ENCODE data around the gene GATB.

The GATB gene

DNA sequence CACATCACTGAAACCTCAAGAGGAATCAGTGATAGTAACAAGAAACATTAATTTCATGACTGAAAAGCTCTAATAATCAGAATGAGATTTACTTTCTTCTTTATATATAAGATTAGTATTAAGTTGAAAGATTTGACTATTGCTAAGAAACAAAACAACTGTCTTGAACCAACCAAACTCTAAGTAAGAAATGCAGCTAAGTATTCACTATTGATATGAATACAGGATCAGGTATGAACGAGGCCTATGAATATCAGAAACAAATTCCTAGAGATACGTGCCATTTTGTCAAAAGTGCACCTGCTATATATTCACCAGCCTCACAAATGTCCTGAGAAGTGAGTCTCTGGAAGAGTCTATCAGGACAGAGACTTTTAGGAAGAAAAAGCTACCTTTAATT lies 32.1 kb downstream of the GATB start:
- no peak for DNase-seq

DNA sequence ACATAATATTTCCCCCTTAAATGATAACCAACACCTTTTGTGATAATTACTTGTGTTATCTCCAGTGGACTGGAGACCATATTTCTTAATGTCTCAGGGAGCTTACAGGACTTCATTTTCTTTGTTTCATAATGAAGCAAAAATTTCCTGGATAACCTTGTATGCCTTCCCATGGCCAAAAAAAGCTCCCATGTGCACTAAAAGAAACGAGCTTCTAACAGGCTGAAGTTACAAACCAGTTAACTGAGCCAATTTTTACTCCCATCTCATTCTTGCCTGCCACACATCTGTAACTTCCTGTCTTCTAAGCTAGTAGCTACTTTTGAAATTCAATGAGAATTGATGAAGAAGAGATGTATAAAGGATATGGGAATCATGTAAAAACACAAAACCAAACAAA lies 32.8 kb downstream of the GATB start:
- no peak for DNase-seq

DNA sequence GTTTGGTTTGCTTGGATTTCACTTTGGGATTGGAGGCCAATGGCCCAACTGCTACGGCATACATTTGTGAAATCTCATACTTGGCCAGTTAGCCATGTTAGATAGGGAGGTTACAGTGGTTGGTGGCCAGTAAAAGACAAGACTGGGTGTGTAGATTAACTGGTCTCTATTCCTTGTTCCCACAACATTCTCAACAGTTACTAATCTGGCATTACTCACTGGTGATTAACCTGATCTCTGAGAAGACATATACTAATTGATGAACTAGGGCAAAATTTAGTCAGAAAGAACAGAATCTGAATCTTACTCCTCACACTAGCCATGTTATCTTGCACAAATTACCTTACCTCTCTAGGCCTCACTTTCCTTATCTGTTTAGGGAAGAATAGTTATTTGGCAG lies 33.4 kb downstream of the GATB start:
- no peak for DNase-seq

DNA sequence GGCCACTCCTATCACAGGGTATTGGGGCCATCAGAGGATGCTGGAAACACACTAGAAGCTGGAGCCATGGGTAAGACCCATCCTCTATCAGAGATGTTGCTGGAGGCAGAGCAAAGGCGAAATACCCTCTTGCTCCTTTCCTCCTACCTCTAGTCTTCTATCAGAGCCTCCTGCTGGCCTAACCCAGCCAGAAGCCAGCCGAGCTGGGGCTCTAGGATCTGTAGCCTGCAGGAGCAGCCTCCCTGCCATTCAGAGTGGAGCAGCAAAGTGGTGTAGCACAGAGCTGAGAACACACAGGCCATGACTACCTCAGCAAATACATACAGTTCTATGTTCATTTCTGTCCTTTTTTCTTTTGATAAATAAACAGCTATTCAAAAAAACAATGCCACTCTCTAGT lies 35.7 kb downstream of the GATB start:
- no peak for DNase-seq

DNA sequence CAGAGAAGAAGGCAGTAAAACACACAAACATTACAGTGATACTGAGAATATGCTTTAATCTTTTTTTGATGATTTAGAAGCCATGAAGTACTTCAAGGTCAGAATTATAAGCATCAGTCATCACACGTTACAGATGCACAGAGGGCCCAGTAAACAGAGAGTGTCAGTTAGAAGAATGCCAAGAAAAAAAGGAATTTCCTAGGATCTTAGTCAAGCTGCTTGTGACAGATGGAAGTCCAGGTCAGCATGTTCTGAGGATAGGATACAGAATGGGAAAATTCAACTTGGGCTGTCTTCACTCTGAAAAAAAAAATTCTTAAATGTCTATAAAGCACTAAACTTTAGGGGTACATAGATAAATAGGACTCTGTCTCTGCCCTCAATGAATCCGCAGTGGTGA lies 38.9 kb downstream of the GATB start:
- DNase-seq, result no peak

DNA sequence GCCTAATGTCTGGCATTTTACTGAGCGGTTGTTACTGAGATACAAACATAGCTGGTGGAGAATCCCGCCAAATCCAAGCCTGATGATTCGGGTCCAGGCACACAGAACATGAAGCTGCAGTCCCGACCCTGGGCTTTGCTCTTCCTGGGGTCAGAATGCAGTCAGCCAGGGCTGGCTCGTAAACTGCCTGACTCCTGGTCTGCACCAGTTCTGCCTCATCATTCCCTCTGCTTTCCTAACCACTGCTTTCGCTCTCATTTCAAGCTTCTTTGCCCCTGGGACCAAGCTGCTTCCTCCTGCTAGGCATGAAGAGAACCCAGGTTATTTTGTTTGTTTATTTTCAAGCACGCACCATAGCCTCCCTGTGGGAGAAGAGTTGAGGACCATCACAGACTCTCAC lies 39.3 kb downstream of the GATB start:
- DNase-seq, result no peak

DNA sequence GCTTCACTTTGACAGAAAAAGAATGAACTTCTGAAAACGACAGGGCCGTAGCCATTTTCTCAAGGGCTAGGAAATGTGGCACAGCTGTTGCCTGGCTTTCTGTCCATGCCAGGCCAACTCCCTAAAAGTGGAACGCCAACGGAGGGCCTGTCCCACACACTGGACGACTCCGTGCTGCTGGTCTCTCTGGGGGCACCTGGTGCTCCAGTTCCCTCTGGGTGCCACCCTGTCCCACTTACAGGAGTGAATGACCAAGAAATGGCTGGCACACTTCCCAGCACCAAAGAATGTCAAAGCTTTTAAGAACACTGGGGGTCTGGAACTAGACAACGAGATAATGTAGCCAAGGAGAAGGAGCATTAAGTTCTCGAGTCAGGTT lies 40.9 kb downstream of the GATB start:
- DNase-seq, result no peak

DNA sequence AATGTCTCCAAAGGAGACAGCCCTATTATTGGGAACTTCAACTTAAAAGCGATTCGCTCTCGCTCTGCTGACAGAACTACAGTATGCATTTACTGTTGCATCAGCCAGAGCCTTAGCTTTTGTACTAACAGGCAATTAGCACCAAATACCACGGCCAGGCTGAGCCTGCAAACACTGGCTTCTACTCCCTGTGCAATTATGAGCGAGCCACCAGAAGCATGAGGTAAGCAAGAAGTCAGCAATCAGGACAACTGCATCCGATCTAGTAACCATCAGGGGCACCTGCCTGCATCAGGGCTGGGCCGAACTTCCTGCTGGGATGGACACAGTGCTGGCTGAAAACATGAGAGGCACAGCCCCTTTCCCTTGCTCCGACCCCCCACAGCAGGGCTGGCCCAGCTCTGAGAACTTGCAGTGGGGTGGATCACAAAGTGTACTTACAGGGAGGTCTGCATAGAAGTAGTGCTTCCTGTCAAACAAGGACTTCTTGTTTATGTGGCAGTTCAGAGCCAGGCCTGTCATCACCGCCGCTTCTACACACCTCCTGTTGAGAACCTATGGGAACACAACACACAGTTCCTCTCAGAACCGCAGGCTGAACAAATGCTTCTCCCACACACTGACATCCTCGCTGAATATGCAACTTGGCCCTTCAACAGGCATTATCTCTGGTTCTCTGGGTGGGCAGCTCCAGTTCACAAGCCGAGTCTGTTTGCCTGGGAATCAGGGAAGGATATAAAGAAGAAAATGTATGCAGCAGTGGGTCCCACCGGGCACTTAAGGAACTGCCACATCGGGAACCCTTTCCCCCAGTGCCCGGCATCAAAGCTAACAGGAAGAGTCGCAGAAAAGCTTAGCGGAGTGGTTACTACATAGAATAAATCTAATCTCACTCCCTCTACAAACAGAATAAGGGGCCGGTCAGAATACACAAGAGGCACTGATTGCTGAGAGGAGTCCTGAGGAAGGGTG lies 41.5 kb downstream of the GATB start:
- DNase-seq, result no peak

DNA sequence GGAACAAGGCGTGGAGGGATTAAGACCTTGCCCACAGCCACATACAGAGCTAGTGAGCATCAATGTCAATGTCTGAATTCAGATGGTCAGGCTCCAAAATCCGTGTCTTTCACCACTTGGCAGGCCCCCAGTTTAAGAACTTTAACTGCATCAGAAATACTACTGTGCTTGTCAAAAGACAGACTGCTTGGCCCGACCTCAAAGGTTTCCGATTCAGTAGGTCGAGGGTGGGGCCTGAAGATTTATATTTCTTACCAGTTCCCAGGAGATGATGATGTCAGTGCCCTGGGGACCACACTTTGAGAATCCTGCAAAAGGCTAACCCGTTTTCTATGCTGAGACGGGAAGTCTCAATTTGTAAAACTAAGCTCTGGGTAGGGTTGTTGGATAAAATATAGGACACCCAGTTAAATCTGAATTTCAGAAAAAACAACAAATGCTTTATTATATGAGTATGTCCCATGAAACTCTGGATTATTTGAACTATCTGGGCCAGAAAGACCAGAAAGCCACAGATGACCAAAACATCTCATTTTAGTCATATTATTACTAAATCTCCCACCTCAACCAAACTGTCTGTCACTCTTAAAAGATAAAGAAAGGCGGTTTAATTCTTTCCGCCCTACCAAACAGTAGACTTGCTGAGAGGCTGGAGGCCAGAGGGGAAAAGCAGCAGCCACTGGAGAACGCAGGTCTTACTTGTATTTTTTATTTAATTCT lies 42.7 kb downstream of the GATB start:
- no peak for DNase-seq

DNA sequence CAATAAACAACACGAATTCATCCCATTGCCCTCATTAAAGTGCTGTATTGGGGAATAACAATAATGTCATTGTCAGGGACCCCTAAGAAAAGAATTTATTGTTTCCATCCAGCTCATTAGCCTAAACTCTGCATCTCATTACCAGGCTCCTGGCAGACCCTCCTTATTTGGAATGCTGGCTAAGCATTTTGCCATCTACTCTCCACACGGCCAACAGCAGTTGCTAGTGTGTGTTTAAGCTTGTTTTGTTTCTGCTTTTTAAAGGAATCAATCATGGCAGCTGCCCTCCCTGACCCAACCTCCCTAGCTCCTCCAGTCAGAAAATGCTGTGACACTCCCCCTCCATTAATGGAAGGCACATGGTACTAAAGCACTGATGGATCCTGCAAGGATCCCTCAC lies 43.5 kb downstream of the GATB start:
- no peak for DNase-seq

DNA sequence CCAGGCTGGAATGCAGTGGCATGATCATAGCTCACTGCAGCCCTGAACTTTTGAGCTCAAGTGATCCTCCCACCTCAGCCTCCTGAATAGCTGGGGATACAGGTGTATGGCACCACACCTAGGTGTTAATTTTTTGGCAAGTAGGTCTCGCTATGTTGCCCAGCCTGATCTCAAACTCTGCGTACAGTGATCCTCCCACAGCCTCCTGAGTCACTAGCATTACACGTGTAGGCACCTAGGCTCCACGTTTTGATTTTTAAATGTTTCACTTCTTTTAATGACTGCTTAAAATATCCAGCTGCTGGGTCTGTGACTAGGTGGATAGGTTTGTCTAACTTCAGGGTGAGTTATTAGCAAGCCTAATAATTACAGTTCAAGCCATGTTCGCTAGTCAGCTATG lies 44.5 kb downstream of the GATB start:
- DNase-seq, result no peak

DNA sequence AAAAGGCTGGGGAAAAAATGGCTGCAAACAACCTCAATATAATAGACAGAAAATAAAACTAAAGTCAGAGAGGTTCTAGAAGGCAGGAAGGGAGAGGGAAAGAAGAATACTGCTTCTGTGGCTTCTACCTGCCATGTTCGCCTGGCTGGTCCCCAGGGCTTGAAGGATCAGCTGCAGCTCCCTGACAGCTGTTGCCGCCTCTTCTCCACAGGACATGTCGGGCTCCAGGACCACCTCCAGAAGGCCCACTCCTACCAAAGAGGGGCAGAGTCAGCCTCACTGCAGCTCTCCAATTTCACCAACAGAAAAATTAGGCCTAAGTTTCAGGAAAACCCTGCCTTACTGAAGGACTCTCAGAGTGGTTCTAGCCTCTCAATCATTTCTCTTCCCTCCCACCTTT lies 44.9 kb downstream of the GATB start:
- no peak for DNase-seq

DNA sequence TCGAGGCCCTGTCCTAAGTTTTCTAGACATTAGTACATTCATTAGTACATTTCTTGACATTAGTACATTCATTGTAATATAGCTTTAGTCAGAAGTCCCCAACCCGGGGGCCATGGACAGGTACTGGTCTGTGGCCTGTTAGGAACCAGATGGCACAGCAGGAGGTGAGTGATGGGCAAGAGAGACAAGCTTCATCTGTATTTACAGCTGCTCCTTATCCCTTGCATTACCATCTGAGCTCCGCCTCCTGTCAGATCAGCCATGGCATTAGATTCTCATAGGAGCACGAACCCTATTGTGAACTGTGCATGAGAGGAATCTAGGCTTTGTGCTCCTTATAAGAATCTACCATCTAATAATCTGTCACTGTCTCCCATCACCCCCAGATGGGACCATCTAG lies 48.0 kb downstream of the GATB start:
- no peak for DNase-seq

DNA sequence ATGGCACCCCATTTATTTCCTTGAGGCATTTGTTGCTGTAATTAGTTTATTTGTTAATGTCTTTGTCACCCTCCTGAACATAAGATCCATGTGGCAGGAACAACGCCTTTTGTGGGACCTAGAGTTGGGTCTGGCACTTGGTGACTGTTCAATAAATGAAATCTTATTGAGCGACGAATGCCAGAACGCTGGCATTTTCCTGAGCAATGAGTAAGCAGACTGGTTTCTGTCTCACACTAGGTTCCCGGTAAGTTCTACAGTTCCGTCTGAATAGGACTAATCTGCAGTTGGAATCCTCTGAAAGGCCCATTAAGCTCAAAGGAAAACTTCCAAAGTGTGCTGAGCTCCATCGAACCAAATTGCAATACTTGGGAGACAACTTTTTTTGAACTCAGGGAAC lies 49.2 kb downstream of the GATB start:
- no peak for DNase-seq

DNA sequence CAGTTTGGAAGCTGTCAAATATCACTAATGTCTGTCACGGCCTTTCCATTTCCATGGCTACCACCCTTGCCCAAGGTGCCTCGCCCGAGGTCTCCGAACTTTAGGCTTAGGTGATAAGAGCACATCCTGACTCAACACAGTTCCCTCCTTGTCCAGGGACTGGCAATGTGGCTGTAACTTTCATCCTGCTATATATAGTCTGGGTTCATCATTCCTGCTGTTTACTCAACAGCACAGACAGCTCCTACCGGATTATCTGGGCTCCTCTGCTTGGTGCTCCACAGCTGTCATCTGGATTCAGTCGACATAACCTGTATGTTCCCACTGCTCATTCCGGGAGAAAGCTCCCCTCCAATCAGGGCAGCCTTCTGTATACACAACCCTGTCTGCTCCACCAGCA lies 51.2 kb downstream of the GATB start:
- no peak for DNase-seq

DNA sequence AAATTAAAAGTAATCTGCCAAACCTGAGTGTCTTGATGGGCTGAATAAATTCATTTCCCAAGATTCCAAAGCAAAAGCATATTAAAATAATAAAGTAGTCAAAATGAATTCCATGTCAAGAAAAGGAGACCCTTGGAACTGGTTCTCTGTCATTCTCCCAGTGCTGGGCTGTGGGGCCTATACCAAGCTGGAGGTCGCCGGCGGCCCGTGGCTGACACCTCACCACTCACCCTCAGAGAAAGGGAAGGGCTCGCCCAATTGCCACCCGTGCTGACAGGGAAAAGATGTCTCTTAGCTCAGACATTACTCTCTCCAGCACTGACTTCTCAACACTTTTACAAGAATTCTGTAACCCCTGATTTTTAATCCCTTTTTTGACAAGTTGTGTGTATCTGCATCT lies 51.7 kb downstream of the GATB start:
- no peak for DNase-seq

DNA sequence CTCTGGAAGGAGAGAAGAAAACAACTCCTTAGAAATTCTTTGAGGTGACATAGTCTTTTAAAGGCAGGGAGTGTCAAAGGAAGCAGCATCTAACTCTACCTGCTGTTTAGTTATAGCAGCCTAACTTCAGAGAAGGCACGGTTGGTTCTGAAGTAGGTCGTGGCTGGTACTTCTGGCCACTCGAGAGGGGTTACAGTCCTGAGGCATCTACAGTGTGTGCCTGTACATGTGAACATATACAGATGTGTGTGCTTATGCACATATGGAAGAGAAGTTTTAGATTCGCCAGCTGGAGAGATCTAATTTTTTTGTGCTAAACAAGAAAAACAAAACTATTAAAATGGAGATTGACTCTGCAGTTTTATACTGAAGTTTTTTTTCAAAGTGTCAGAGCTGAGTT lies 52.7 kb downstream of the GATB start:
- no peak for DNase-seq

DNA sequence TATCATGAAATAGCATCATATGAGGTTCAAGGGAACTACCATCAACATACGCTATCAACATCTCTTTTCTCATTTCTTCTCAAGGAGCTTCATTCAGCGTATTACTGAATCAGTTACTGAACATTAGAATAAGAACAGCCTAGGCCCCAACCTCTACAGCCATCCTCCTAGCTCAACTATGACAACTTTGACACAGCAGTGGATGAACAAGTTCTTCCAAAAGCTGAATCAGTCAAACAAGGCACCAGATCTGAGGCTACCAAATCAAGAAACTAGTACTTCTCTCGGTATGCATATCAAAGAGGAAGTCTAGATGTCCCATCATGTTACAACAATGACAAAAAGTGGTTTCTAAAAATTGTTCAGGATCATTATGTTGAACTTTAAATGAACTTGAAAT lies 57.4 kb downstream of the GATB start:
- DNase-seq, result no peak

DNA sequence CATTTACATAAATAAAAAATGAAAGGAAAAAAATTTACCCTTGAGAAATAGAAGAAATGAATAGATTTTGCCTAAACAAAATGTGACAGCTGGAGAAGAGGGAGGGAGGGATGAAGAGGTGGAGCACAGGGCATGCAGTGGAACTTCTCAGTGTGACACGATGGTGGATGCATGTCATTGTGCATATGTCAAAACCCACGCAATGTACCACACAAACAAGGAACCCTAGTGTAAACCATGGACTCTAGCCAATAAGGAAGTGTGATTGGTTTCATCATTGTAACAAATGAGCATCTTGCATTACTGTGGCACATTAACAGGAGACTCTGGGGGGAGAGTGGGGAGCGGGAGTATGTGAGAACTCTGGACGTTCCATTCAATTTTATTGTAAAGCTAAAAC lies 58.6 kb downstream of the GATB start:
- DNase-seq, result no peak

DNA sequence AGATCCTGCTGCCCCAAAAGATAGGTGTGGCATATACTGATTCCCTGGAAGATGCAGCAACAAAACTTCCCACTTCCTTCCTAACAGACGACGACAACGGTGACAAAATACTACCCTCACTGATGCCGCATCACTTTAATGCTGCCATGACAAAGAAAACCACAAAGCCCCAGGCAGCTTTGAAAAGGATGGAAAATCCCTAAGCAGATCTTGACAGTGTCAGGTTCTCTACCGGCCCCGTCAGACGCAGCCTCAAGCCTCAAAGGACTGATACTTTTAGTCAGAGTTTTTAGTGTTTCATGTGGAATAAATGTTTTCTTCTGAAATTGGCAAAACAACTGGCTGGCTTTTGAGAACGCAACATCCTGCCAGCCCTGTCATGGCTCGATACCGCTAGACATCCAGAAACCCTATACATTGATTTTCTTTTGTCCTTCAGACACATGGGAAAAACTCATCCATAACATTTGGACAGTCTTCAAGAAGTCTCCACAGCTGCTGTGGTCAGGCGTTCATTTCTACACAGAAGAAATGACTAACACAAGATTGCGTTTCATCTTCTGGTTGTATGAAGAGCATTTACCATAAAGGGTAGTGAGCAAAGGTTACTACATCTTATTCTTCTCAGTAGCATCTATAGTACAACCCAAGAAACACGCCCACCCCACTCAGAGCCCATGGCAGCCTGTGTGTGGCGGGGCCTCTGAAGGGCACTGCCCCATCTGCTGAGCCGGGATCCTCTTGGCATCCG lies 60.1 kb downstream of the GATB start:
- no peak for DNase-seq

DNA sequence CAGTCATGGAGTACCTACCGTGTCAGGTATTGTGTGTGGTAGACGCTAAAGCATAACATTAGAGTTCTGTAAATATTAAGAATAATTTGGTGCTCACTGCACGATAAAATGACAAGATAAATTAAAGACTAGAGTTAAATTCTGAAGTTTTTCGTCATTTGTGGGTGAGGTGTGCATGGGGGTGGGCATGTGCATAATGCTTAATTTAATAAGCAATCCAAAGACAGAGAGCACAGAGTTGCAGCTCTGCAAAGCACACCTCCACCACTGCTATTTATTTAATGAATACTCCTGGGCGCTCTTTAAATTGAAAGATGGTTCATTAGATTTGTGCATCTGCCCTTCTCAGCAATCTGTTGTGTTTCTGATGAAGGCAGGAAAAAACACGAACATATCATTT lies 62.6 kb downstream of the GATB start:
- no peak for DNase-seq

DNA sequence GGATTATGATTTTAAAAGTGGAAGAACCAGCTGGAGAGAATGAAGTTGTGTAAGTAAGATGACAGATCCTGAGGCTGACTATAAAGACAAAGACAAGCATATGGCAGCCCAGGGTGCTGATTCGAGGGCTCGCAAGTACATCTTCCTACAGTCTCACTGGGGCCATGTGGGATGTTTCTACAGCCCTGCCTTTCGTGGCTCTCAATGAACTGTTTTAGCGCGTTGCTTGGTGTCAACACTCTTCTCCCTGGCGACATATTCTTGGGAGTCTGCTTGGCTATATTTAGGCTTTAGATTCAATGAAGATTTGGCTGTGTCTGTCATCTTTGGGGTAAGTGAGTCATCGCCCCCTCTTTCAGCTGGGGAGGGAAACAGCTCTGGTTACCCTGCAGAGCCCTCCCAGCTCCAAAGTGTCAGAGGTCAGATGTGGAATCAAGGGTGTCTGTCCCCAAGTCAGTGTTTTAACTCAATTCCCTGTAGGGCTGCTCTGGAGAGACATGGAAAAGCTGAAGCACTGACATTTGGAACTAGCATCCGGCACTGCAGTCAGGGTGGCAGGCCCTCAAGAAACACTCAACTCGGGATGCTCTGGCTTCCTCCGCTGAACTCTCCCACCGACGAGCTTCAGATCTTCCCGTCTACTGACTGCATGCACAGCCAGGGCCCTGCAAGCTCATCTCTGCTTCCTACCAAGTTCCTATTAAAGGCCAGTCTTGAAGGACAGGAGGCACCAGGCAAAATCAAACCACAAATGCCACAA lies 65.7 kb downstream of the GATB start:
- DNase-seq, result no peak
